ENCODE measurements around the gene RAB30.
A peak's percentile ranks its signal among the peaks of the same experiment; 100 is the strongest.
"Not testable (repeated sequence)": the region's sequence is repeated elsewhere in the genome, so short reads cannot be mapped to it uniquely, and the experiment has no call there.

Gene RAB30

DNA sequence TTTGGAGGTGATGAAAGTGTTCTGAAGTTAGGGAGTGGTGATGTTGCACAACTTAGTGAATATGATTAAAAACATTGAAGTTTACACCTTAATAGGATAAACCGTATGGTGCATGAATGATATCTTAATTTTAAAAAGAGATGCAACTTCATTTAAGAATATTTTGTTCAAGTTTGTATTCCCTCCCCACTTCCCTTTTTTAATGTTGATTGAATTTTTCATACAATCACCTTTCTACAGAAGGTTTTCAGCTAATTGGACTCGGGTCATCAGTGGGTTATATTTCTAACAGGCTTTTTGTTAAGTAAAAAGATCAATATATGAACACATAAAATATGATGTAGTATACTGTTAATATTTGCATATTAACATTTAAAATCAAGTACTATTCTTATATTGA, 97.6 kb downstream of the RAB30 start:
- TF ChIP-seq, protein P1, sequence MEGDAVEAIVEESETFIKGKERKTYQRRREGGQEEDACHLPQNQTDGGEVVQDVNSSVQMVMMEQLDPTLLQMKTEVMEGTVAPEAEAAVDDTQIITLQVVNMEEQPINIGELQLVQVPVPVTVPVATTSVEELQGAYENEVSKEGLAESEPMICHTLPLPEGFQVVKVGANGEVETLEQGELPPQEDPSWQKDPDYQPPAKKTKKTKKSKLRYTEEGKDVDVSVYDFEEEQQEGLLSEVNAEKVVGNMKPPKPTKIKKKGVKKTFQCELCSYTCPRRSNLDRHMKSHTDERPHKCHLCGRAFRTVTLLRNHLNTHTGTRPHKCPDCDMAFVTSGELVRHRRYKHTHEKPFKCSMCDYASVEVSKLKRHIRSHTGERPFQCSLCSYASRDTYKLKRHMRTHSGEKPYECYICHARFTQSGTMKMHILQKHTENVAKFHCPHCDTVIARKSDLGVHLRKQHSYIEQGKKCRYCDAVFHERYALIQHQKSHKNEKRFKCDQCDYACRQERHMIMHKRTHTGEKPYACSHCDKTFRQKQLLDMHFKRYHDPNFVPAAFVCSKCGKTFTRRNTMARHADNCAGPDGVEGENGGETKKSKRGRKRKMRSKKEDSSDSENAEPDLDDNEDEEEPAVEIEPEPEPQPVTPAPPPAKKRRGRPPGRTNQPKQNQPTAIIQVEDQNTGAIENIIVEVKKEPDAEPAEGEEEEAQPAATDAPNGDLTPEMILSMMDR (IDR thresholded peaks at IDR 0.05; ENCODE audit: borderline replicate concordance, control extremely low read depth, extremely low read depth, insufficient read depth, missing control alignments) = no peak
- no peak for DNase-seq (ENCODE audit: low spot score)
- in situ Hi-C loops (cut with MboI; ENCODE audit: low sequenced_read_pairs, unreplicated experiment) = no loop called here

DNA sequence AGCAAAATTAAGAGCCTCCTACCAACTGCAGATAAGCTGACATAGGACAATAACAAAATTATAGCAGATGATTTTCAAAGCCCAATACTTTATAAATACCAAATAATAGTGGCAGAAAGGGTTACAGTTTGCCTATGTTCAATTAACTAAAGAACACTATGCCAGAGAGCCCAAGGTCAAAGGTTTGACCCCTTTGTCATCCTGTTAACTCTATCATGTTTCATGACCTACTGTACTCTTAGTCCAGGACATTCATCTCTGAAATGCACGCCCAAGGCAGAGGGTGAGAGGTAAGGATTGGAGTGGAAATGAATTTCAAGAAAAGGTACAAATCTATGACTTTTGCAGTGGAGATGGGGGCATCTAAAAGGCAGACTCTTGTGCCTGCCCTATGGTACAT, 99.6 kb downstream of the RAB30 start:
- TF ChIP-seq, protein P1 (IDR thresholded peaks at IDR 0.05; ENCODE audit: borderline replicate concordance, control extremely low read depth, extremely low read depth, insufficient read depth, missing control alignments) = no peak
- no peak for DNase-seq (ENCODE audit: low spot score)
- in situ Hi-C loops (cut with MboI; ENCODE audit: low sequenced_read_pairs, unreplicated experiment) = no loop called here

DNA sequence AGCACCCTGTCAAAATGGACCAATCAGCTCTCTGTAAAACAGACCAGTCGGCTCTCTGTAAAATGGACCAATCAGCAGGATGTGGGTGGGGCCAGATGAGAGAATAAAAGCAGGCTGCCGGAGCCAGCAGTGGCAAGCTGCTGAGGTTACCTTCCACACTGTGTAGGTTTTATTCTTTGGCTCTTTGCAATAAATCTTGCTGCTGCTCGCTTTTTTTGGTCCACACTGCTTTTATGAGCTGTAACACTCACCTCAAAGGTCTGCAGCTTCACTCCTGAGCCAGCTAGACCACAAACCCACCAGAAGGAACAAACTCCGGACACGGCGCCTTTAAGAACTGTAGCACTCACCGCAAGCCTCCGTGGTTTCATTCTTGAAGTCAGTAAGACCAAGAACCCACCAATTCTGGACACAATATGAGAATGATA, 100.2 kb downstream of the RAB30 start:
- in situ Hi-C loops (cut with MboI; ENCODE audit: low sequenced_read_pairs, unreplicated experiment); DNase-seq (ENCODE audit: low spot score): not testable (repeated sequence)

DNA sequence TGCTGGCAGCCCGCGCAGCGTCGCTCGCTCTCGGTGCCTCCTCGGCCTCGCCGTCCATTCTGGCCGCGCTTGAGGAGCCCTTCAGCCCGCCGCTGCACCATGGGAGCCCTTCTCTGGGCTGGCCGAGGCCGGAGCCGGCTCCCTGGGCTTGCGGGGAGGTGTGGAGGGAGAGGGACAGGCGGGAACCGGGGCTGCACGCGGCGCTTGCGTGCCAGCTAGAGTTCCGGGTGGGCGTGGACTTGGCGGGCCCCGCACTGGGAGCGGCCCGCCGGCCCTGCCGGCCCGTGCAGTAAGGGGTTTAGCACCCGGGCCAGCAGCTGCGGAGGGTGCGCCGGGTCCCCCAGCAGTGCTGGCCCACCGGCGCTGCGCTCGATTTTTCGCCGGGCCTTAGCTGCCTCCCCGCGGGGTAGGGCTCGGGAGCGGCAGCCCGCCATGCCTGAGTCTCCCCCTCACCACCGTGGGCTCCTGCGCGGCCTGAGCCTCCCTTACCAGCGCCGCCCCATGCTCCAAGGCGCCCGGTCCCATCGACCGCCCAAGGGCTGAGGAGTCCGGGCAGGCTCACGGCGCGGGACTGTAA, 101.1 kb downstream of the RAB30 start:
- DNase-seq (ENCODE audit: low spot score); in situ Hi-C loops (cut with MboI; ENCODE audit: low sequenced_read_pairs, unreplicated experiment): not testable (repeated sequence)

DNA sequence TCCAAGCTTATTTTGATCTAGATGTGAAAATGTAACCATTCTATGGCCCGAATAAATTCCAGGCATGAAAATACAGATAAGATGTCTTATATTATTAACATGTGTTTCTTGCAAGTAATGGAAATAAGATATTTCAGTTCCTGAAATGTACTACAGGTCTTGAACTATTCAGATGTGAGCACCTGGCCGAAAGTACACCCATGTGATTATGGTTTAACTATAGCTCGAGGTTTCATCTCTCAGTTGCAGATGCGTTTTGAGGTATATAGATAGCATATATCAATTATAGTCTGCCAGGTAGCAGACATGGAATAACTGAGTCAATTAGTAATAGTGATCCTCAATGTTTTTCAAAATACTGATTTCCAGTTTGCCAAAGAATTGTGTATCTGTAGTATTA, 101.9 kb downstream of the RAB30 start:
- peak; percentile 69 for DNase-seq (ENCODE audit: low spot score)
- TF ChIP-seq, protein P1 (IDR thresholded peaks at IDR 0.05; ENCODE audit: borderline replicate concordance, control extremely low read depth, extremely low read depth, insufficient read depth, missing control alignments) = no peak
- in situ Hi-C loops (cut with MboI; ENCODE audit: low sequenced_read_pairs, unreplicated experiment) = no loop called here

DNA sequence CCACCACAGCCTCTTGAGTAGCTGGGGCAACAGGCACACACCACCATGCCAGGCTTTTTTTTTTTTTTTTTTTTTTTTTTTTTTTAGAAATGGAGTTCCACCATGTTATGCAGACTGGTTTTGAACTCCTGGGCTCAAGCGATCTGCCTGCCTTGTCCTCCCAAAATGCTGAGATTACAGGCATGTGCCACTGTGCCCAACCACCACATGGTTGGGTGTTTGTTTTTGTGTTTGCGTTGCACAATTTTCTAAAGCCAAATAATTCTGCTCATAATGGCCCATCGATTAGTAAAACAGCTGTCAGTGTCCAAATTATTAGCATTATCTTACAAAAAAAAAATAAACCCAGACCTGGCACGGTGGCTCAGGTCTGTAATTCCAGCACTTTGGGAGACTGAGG, 104.3 kb downstream of the RAB30 start:
- DNase-seq (ENCODE audit: low spot score) = no peak
- TF ChIP-seq, protein P1 (IDR thresholded peaks at IDR 0.05; ENCODE audit: borderline replicate concordance, control extremely low read depth, extremely low read depth, insufficient read depth, missing control alignments) = no peak
- in situ Hi-C loops (cut with MboI; ENCODE audit: low sequenced_read_pairs, unreplicated experiment) = no loop called here

DNA sequence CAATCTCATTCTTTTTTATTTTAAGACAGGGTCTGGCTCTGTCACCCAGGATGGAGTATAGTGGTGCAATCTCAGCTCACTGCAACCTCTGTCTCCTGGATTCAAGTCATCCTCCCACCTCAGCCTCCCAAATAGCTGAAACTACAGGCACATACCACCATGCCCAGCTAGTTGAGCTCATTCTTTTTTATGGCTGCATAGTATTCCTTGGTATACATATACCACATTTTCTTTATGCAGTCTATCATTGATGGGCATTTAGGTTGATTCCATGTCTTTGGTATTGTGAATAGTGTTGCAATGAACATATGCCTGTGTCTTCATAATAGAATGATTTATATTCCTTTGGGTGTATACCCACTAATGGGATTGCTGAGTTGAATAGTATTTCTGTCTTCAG, 109.7 kb downstream of the RAB30 start:
- DNase-seq (ENCODE audit: low spot score); in situ Hi-C loops (cut with MboI; ENCODE audit: low sequenced_read_pairs, unreplicated experiment): not testable (repeated sequence)

DNA sequence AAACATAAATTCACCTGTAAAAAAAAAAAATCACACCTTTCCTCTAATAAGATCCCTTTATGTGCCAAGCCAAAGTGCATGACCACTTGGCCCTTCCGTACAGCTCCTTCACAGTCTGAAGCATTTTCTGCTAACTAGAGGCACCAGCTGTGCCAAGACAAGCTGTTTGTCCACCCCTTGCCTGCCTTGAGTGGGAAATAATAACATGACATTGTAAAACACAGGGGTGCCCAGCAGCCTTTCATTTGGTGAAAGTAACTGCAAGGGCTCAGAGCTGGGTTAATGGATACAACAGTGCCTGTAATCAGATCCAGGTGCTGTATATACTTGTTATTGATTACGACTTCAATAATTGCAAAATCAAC, 110.9 kb downstream of the RAB30 start:
- DNase-seq (ENCODE audit: low spot score) = no peak
- in situ Hi-C loops (cut with MboI; ENCODE audit: low sequenced_read_pairs, unreplicated experiment) = no loop called here
- TF ChIP-seq, protein P1 (IDR thresholded peaks at IDR 0.05; ENCODE audit: borderline replicate concordance, control extremely low read depth, extremely low read depth, insufficient read depth, missing control alignments) = no peak
